HepG2 (cell line): ENCODE data around the gene NOS1AP. TPM values are rescaled to one million over a fixed set of nuclear protein-coding genes. Genes with fewer than 3 reads are reported as not detected.

Experiments used
- ATAC-seq: fragments of 200-7000 bp; cut with Tn5 transposase; 3 replicates; pipeline ENCODE4 v1.9.1; 2020; ENCODE audit warnings: mild to moderate bottlenecking, moderate library complexity
- BruUV-seq: library from RNA; stranded (reverse); fragments of 400-500 nt; replicated peaks from 2 replicates; lab custom pipeline; 2021; lab: Mats Ljungman, UMichigan
- CTCF ChIA-PET: fragments of 300-600 bp; formaldehyde crosslinking; extraction: SDS; loops from one replicate; lab custom pipeline; 2021; ENCODE audit warnings: low total read pairs, inconsistent platforms, low intra/inter-chr PET ratio; lab: Yijun Ruan, JAX
- POLR2A ChIA-PET: fragments of 350-600 bp; sonication (Branson Sonifier 250); formaldehyde crosslinking; loops from one replicate; lab custom pipeline; 2020; ENCODE audit warnings: antibody characterized with exemption, inconsistent platforms; lab: Yijun Ruan, JAX
- DNase-seq: peaks from one replicate; pipeline ENCODE4 v3.0.0-alpha.2; 2015; ENCODE audit warnings: low spot score
- FAIRE-seq: peaks from 3 replicates; lab custom pipeline; 2011; peaks lifted over from hg19 to GRCh38; lab: Jason Lieb, UNC
- H2AFZ ChIP-seq: one replicate; pipeline ENCODE4 v1.6.1; 2011; ENCODE audit warnings: low read length, inconsistent platforms
- H3K27ac ChIP-seq: fragments of 300-600 bp; 3 replicates; pipeline ENCODE4 v1.8.0; 2011; ENCODE audit warnings: mixed run types, mild to moderate bottlenecking, mixed read lengths, low read length, inconsistent platforms; ENCODE audit not compliant: insufficient read depth; ENCODE audit errors: extremely low read length
- H3K27me3 ChIP-seq, 2 experiments: fragments of 200-600 bp in 1 of 2; 2 replicates in 1 of 2; 3 replicates in 1 of 2; pipeline versions ENCODE4 v1.6.0 to v1.8.0; 2011; ENCODE audit warnings: low read length in 2 of 2, mild to moderate bottlenecking in 2 of 2, moderate library complexity in 2 of 2, inconsistent platforms in 1 of 2; ENCODE audit not compliant: insufficient read depth in 2 of 2, control insufficient read depth in 1 of 2
- H3K36me3 ChIP-seq, 2 experiments: fragments of 200-600 bp in 1 of 2; replicated peaks in 1 of 2; 2 replicates in 1 of 2; 3 replicates in 1 of 2; pipeline versions ENCODE4 v1.5.1 to v1.8.0; 2011; ENCODE audit warnings: low read length in 2 of 2, inconsistent platforms in 1 of 2; ENCODE audit not compliant: insufficient read depth in 2 of 2, control insufficient read depth in 1 of 2
- H3K4me1 ChIP-seq: 2 replicates; pipeline ENCODE4 v1.5.1; 2012; ENCODE audit warnings: low read length, inconsistent platforms; ENCODE audit not compliant: insufficient read depth
- H3K4me2 ChIP-seq: 2 replicates; pipeline ENCODE4 v1.6.0; 2011; ENCODE audit warnings: low read depth, low read length, inconsistent platforms
- H3K4me3 ChIP-seq, 3 experiments: fragments of 200-600 bp in 1 of 3; sonication (generic), shearing (Covaris generic) in 1 of 3; replicated peaks in 1 of 3; 2 replicates each; pipeline ENCODE4 v1.5.1; 2011 to 2016; ENCODE audit warnings: low read length in 3 of 3, inconsistent platforms in 2 of 3, low read depth in 2 of 3, mild to moderate bottlenecking in 2 of 3, control low read depth in 1 of 3, mixed read lengths in 1 of 3; ENCODE audit not compliant: insufficient read depth in 1 of 3
- H3K79me2 ChIP-seq: one replicate; pipeline ENCODE4 v1.6.1; 2011; ENCODE audit warnings: low read length, inconsistent platforms; ENCODE audit not compliant: insufficient read depth
- H3K9ac ChIP-seq: 2 replicates; pipeline ENCODE4 v1.6.0; 2011; ENCODE audit warnings: mild to moderate bottlenecking, low read depth, low read length, inconsistent platforms; ENCODE audit not compliant: insufficient read depth
- H3K9me3 ChIP-seq: 2 replicates; pipeline ENCODE4 v1.5.1; 2012; ENCODE audit warnings: mild to moderate bottlenecking, low read length
- H4K20me1 ChIP-seq: 2 replicates; pipeline ENCODE4 v1.6.0; 2011; ENCODE audit warnings: inconsistent platforms, mild to moderate bottlenecking, low read length, moderate library complexity; ENCODE audit not compliant: insufficient read depth
- CEBPG ChIP-seq: IDR thresholded peaks from 2 replicates; pipeline ENCODE4 v1.6.1; 2016
- HNF4G ChIP-seq, 2 experiments: sonication (generic) in 1 of 2; formaldehyde crosslinking in 1 of 2; IDR thresholded peaks; 2 replicates each; pipeline versions ENCODE4 v1.4.0 to v1.6.1; 2011 to 2020; ENCODE audit warnings: borderline replicate concordance in 2 of 2, low read depth in 2 of 2, mild to moderate bottlenecking in 2 of 2, low read length in 1 of 2, missing genetic modification reagents in 1 of 2, moderate library complexity in 1 of 2
- RFX5 ChIP-seq: IDR thresholded peaks from 2 replicates; pipeline ENCODE4 v1.6.1; 2011; ENCODE audit warnings: low read depth, low read length, improper control_type of control experiment
- SALL1 ChIP-seq: sonication (generic); formaldehyde crosslinking; IDR thresholded peaks from 2 replicates; pipeline ENCODE4 v1.8.0; 2022; ENCODE audit warnings: mild to moderate bottlenecking, missing genetic modification reagents
- SMC3 ChIP-seq: IDR thresholded peaks from 2 replicates; pipeline ENCODE4 v1.6.1; 2011; ENCODE audit warnings: low read length, improper control_type of control experiment
- SNAPC2 ChIP-seq: sonication (generic); formaldehyde crosslinking; IDR thresholded peaks from 2 replicates; pipeline ENCODE4 v1.8.1; 2022; ENCODE audit warnings: mild to moderate bottlenecking, missing genetic modification reagents
- TARDBP ChIP-seq: sonication (generic); formaldehyde crosslinking; IDR thresholded peaks from 2 replicates; pipeline ENCODE4 v1.8.0; 2022; ENCODE audit warnings: mild to moderate bottlenecking, missing genetic modification reagents
- TBX3 ChIP-seq: fragments of 450-650 bp; IDR thresholded peaks from 2 replicates; pipeline ENCODE4 v1.6.1; 2017; ENCODE audit warnings: antibody characterized with exemption, mild to moderate bottlenecking, inconsistent platforms, borderline replicate concordance
- TOE1 ChIP-seq: sonication (generic); formaldehyde crosslinking; IDR thresholded peaks from 2 replicates; pipeline ENCODE4 v1.4.0; 2020; ENCODE audit warnings: mild to moderate bottlenecking, missing genetic modification reagents
- ZNF33A ChIP-seq: sonication (generic); formaldehyde crosslinking; IDR thresholded peaks from 2 replicates; pipeline ENCODE4 v1.5.1; 2020; ENCODE audit warnings: missing genetic modification reagents, mild to moderate bottlenecking, moderate library complexity, borderline replicate concordance
- ZNF547 ChIP-seq: sonication (generic); formaldehyde crosslinking; IDR thresholded peaks from 2 replicates; pipeline ENCODE4 v1.5.1; 2020; ENCODE audit warnings: mild to moderate bottlenecking, missing genetic modification reagents
- ZNF720 ChIP-seq: sonication (generic); formaldehyde crosslinking; IDR thresholded peaks from 2 replicates; pipeline ENCODE4 v1.4.0; 2020; ENCODE audit warnings: missing genetic modification reagents
- WGBS: methylation state at CpG from one replicate; pipeline ENCODE4 v1.1.6; 2017; ENCODE audit warnings: low lambda C conversion rate; 5-methylcytosine and 5-hydroxymethylcytosine counted together
- in situ Hi-C: cut with HindIII; loops from 2 replicates; pipeline ENCODE4 v1.10.0; 2017; ENCODE audit warnings: low pct_unique_long_range_greater_than_20kb; ENCODE audit not compliant: extremely low pct_ligation_motif_present
- intact Hi-C: fragments of 100-400 bp; cut with micrococcal nuclease; formaldehyde crosslinking; loops from one replicate; pipeline ENCODE4 v1.10.0; 2022; ENCODE audit not compliant: unreplicated experiment
- polyA plus RNA-seq, 8 experiments: library from polyadenylated mRNA; depleted of rRNA in 3 of 8; stranded (reverse) in 7 of 8; unstranded in 1 of 8; fragments of >200 nt; fragmentation: Illumina TruSeq in 4 of 8; extraction: Trizol in 4 of 8; gene quantifications; 2 replicates each; pipeline versions ENCODE4 v1.2.1 to v1.2.3, GENCODE V29; 2011 to 2016; ENCODE audit warnings: low read depth in 4 of 8, missing spikeins in 1 of 8, mixed read lengths in 1 of 8; ENCODE audit not compliant: insufficient read depth in 1 of 8
- total RNA-seq, 5 experiments: library from RNA; depleted of rRNA; stranded (reverse); fragments of >200 nt; fragmentation: Illumina TruSeq; extraction: Trizol; gene quantifications; 2 replicates each; pipeline ENCODE4 v1.2.3, GENCODE V29; 2016; ENCODE audit warnings: low read depth in 1 of 5
- TF ChIP-seq, protein P1 (sequence below): IDR thresholded peaks from 2 replicates; pipeline ENCODE4 v1.6.1; 2018; ENCODE audit warnings: missing genetic modification reagents
- TF ChIP-seq, protein P2 (sequence below): sonication (generic); formaldehyde crosslinking; IDR thresholded peaks from 2 replicates; pipeline ENCODE4 v1.4.0; 2020; ENCODE audit warnings: missing genetic modification reagents
- TF ChIP-seq, protein P3 (sequence below): sonication (generic); formaldehyde crosslinking; conservative IDR thresholded peaks from 2 replicates; pipeline ENCODE4 v1.4.0; 2020; ENCODE audit warnings: missing genetic modification reagents

The NOS1AP gene
- total and polyA plus RNA-seq, 2 of the 13 experiments (the other 11 are each of a cell fraction or from before 2014, with no cell fraction given) = 2.0 to 3.3 TPM

- Histone ChIP-seq H3K27me3 (no peaks in the 10 kb centered on the region), H3K27ac (no peak overlapping the region), H3K4me1 (no peaks in the 10 kb centered on the region), H3K4me2 (no peak overlapping the region), H3K36me3 (peaks cover 0 to 2% of the 10 kb centered on the region in 2 experiments; a peak in 1 of 5 replicates), H4K20me1 (no peaks in the 10 kb centered on the region), H3K4me3 (no peak overlapping the region), H2AFZ (no peak overlapping the region), H3K9me3 (no peaks in the 10 kb centered on the region), H3K79me2 (no peaks in the 10 kb centered on the region), H3K9ac (no peak overlapping the region)
- no peak for ATAC-seq
- FAIRE-seq = no peak
- no peak for DNase-seq
- ChIA-PET CTCF (no interaction called here), POLR2A (no interaction called here)
- BruUV-seq = no TSS peak
- in situ Hi-C loops (no loop called here), intact Hi-C loops (no loop called here)
- TF ChIP-seq ZNF720 (CRISPR knock-in tag) (no peak), RFX5 (peak; percentile 57; the same call in 1 of the 2 replicates), SNAPC2 (no peak)
- 100% methylated on average over 1 of the region's 1 CpG for WGBS
Measured at GRCh38 chr1:162314206-162314605, 244.7 kb downstream of the NOS1AP start.

DNA sequence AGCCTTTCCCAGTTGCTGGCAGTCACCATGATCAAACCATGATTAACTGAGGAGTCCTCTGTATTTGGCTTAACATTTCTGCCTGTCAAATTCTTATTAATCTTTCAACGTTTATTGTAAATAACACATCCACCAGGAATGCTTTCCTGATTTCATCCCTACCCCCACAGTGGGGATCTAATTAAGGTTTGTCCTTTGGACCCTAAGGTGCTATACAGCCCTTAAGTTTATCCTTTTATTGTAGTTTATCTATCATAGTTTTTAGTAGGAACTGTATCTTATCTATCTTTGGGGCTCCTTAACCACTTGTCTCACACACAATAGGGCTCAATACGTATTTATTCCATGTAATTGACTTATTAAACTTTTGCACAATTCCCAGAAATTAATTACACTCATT is 246.2 kb downstream of the NOS1AP start:
- ATAC-seq (no peak), FAIRE-seq (no peak), DNase-seq (no peak)
- Histone ChIP-seq H3K4me2 (no peak overlapping the region), H3K36me3 (0 out of 5 replicates have a peak, but pooled peaks cover 0 to 2% of the 10 kb centered on the region in 2 experiments), H4K20me1 (no peaks in the 10 kb centered on the region), H3K9ac (no peak overlapping the region), H3K4me1 (no peaks in the 10 kb centered on the region), H3K27ac (no peak overlapping the region), H3K79me2 (no peaks in the 10 kb centered on the region), H2AFZ (no peak overlapping the region), H3K9me3 (no peaks in the 10 kb centered on the region), H3K27me3 (no peaks in the 10 kb centered on the region), H3K4me3 (no peak overlapping the region)
- BruUV-seq = no TSS peak
- CTCF ChIA-PET = no interaction called here
- intact Hi-C loops = no loop called here
- POLR2A ChIA-PET = no interaction called here
- in situ Hi-C loops = no loop called here
- WGBS = 96% methylated on average over 2 of the region's 2 CpGs
- TF ChIP-seq, protein P1, sequence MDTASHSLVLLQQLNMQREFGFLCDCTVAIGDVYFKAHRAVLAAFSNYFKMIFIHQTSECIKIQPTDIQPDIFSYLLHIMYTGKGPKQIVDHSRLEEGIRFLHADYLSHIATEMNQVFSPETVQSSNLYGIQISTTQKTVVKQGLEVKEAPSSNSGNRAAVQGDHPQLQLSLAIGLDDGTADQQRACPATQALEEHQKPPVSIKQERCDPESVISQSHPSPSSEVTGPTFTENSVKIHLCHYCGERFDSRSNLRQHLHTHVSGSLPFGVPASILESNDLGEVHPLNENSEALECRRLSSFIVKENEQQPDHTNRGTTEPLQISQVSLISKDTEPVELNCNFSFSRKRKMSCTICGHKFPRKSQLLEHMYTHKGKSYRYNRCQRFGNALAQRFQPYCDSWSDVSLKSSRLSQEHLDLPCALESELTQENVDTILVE = no peak
- TF ChIP-seq TARDBP (CRISPR knock-in tag) (no peak), CEBPG (CRISPR knock-in tag) (no peak), ZNF33A (CRISPR knock-in tag) (no peak), TOE1 (CRISPR knock-in tag) (no peak), HNF4G (IDR thresholded peaks at IDR 0.05; ENCODE audit: borderline replicate concordance, low read depth, low read length) (no peak), HNF4G (CRISPR knock-in tag; IDR thresholded peaks at IDR 0.05; ENCODE audit: borderline replicate concordance, low read depth) (no peak), SMC3 (no peak), TBX3 (no peak), SALL1 (CRISPR knock-in tag) (no peak), ZNF547 (CRISPR knock-in tag) (no peak)
- TF ChIP-seq, protein P2, sequence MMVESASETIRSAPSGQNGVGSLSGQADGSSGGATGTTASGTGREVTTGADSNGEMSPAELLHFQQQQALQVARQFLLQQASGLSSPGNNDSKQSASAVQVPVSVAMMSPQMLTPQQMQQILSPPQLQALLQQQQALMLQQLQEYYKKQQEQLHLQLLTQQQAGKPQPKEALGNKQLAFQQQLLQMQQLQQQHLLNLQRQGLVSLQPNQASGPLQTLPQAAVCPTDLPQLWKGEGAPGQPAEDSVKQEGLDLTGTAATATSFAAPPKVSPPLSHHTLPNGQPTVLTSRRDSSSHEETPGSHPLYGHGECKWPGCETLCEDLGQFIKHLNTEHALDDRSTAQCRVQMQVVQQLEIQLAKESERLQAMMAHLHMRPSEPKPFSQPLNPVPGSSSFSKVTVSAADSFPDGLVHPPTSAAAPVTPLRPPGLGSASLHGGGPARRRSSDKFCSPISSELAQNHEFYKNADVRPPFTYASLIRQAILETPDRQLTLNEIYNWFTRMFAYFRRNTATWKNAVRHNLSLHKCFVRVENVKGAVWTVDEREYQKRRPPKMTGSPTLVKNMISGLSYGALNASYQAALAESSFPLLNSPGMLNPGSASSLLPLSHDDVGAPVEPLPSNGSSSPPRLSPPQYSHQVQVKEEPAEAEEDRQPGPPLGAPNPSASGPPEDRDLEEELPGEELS (CRISPR knock-in tag) = no peak
- TF ChIP-seq, protein P3, sequence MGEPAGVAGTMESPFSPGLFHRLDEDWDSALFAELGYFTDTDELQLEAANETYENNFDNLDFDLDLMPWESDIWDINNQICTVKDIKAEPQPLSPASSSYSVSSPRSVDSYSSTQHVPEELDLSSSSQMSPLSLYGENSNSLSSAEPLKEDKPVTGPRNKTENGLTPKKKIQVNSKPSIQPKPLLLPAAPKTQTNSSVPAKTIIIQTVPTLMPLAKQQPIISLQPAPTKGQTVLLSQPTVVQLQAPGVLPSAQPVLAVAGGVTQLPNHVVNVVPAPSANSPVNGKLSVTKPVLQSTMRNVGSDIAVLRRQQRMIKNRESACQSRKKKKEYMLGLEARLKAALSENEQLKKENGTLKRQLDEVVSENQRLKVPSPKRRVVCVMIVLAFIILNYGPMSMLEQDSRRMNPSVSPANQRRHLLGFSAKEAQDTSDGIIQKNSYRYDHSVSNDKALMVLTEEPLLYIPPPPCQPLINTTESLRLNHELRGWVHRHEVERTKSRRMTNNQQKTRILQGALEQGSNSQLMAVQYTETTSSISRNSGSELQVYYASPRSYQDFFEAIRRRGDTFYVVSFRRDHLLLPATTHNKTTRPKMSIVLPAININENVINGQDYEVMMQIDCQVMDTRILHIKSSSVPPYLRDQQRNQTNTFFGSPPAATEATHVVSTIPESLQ = no peak
